ENCODE results near the gene NQO1.
"Not testable (repeated sequence)": the region's sequence is repeated elsewhere in the genome, so short reads cannot be mapped to it uniquely, and the experiment has no call there.

NQO1 gene

GRCh38 chr16:69731280-69731679 is 4.9 kb upstream of the NQO1 start:
- H3K36me3 Mint-ChIP-seq (ENCODE audit: insufficient read depth); H3K27me3 Mint-ChIP-seq; H3K9me3 Mint-ChIP-seq; H3K27ac Mint-ChIP-seq (ENCODE audit: low read depth); H3K4me3 Mint-ChIP-seq; ATAC-seq (replicated peaks; ENCODE audit: extremely low read depth, poor library complexity, severe bottlenecking); DNase-seq (ENCODE audit: low spot score in 2 of 2): not testable (repeated sequence)
- peaks cover 12% of the 10 kb centered on the region for H3K4me1 Mint-ChIP-seq

- not testable (repeated sequence) for H3K4me3 Mint-ChIP-seq; DNase-seq (ENCODE audit: low spot score in 2 of 2); H3K9me3 Mint-ChIP-seq; H3K36me3 Mint-ChIP-seq (ENCODE audit: insufficient read depth); H3K27me3 Mint-ChIP-seq; ATAC-seq (replicated peaks; ENCODE audit: extremely low read depth, poor library complexity, severe bottlenecking); H3K27ac Mint-ChIP-seq (ENCODE audit: low read depth)
- peaks cover 20% of the 10 kb centered on the region for H3K4me1 Mint-ChIP-seq
Observed at GRCh38 chr16:69729030-69729429, 2.7 kb upstream of the NQO1 start.

- ATAC-seq (replicated peaks; ENCODE audit: extremely low read depth, poor library complexity, severe bottlenecking) (no peak), DNase-seq (ENCODE audit: low spot score in 2 of 2) (no peak)
- H3K27ac Mint-ChIP-seq (ENCODE audit: low read depth), result no peak overlapping the region
- peaks cover 8% of the 10 kb centered on the region for H3K36me3 Mint-ChIP-seq (ENCODE audit: insufficient read depth)
- peaks cover 20% of the 10 kb centered on the region for H3K4me1 Mint-ChIP-seq
- no peaks in the 10 kb centered on the region for H3K9me3 Mint-ChIP-seq
- H3K27me3 Mint-ChIP-seq, result no peaks in the 10 kb centered on the region
- H3K4me3 Mint-ChIP-seq, result no peak overlapping the region
Observed at GRCh38 chr16:69727916-69728270, 1.5 kb upstream of the NQO1 start.

GRCh38 chr16:69725480-69726312 is 664 bp downstream of the NQO1 start:
- peaks cover 7% of the 10 kb centered on the region for H3K36me3 Mint-ChIP-seq (ENCODE audit: insufficient read depth)
- H3K27ac Mint-ChIP-seq (ENCODE audit: low read depth), result peak overlapping the region; percentile 92
- no peaks in the 10 kb centered on the region for H3K9me3 Mint-ChIP-seq
- DNase-seq (ENCODE audit: low spot score in 2 of 2) (no peak), ATAC-seq (replicated peaks; ENCODE audit: extremely low read depth, poor library complexity, severe bottlenecking) (no peak)
- peak overlapping the region; percentile 94 for H3K4me3 Mint-ChIP-seq
- H3K4me1 Mint-ChIP-seq, result peaks cover 20% of the 10 kb centered on the region
- no peaks in the 10 kb centered on the region for H3K27me3 Mint-ChIP-seq

- ATAC-seq (replicated peaks; ENCODE audit: extremely low read depth, poor library complexity, severe bottlenecking) (no peak), DNase-seq (ENCODE audit: low spot score in 2 of 2) (no peak)
- Mint-ChIP-seq H3K36me3 (ENCODE audit: insufficient read depth) (peaks cover 8% of the 10 kb centered on the region), H3K9me3 (no peaks in the 10 kb centered on the region), H3K27me3 (no peaks in the 10 kb centered on the region), H3K4me1 (peaks cover 20% of the 10 kb centered on the region), H3K4me3 (no peak overlapping the region), H3K27ac (ENCODE audit: low read depth) (no peak overlapping the region)
Observed at GRCh38 chr16:69724981-69725479, 1.3 kb downstream of the NQO1 start.

- DNase-seq (ENCODE audit: low spot score in 2 of 2), result no peak
- Mint-ChIP-seq H3K4me1 (peaks cover 20% of the 10 kb centered on the region), H3K36me3 (ENCODE audit: insufficient read depth) (peaks cover 8% of the 10 kb centered on the region), H3K9me3 (no peaks in the 10 kb centered on the region), H3K4me3 (no peak overlapping the region), H3K27me3 (no peaks in the 10 kb centered on the region), H3K27ac (ENCODE audit: low read depth) (no peak overlapping the region)
- ATAC-seq (replicated peaks; ENCODE audit: extremely low read depth, poor library complexity, severe bottlenecking), result no peak
Observed at GRCh38 chr16:69724414-69724873, 1.9 kb downstream of the NQO1 start.

GRCh38 chr16:69721441-69721957 is 4.9 kb downstream of the NQO1 start:
- H3K9me3 Mint-ChIP-seq, result no peaks in the 10 kb centered on the region
- no peaks in the 10 kb centered on the region for H3K27me3 Mint-ChIP-seq
- peaks cover 10% of the 10 kb centered on the region for H3K36me3 Mint-ChIP-seq (ENCODE audit: insufficient read depth)
- no peak overlapping the region for H3K4me3 Mint-ChIP-seq
- peaks cover 9% of the 10 kb centered on the region for H3K4me1 Mint-ChIP-seq
- H3K27ac Mint-ChIP-seq (ENCODE audit: low read depth), result no peak overlapping the region
- DNase-seq (ENCODE audit: low spot score in 2 of 2) (no peak), ATAC-seq (replicated peaks; ENCODE audit: extremely low read depth, poor library complexity, severe bottlenecking) (no peak)

GRCh38 chr16:69720822-69721430 is 5.4 kb downstream of the NQO1 start:
- Mint-ChIP-seq H3K4me3 (no peak overlapping the region), H3K36me3 (ENCODE audit: insufficient read depth) (peaks cover 5% of the 10 kb centered on the region), H3K9me3 (no peaks in the 10 kb centered on the region), H3K27me3 (no peaks in the 10 kb centered on the region), H3K27ac (ENCODE audit: low read depth) (no peak overlapping the region), H3K4me1 (peaks cover 4% of the 10 kb centered on the region)
- DNase-seq (ENCODE audit: low spot score in 2 of 2) (no peak), ATAC-seq (replicated peaks; ENCODE audit: extremely low read depth, poor library complexity, severe bottlenecking) (no peak)

GRCh38 chr16:69718111-69718764 is 8.1 kb downstream of the NQO1 start:
- no peaks in the 10 kb centered on the region for H3K9me3 Mint-ChIP-seq
- no peaks in the 10 kb centered on the region for H3K27me3 Mint-ChIP-seq
- no peaks in the 10 kb centered on the region for H3K4me1 Mint-ChIP-seq
- DNase-seq (ENCODE audit: low spot score in 2 of 2), result no peak
- peaks cover 4% of the 10 kb centered on the region for H3K36me3 Mint-ChIP-seq (ENCODE audit: insufficient read depth)
- no peak overlapping the region for H3K4me3 Mint-ChIP-seq
- ATAC-seq (replicated peaks; ENCODE audit: extremely low read depth, poor library complexity, severe bottlenecking), result no peak
- H3K27ac Mint-ChIP-seq (ENCODE audit: low read depth), result no peak overlapping the region

- ATAC-seq (replicated peaks; ENCODE audit: extremely low read depth, poor library complexity, severe bottlenecking) (no peak), DNase-seq (ENCODE audit: low spot score in 2 of 2) (no peak)
- no peak overlapping the region for H3K27ac Mint-ChIP-seq (ENCODE audit: low read depth)
- H3K27me3 Mint-ChIP-seq, result no peaks in the 10 kb centered on the region
- peaks cover 4% of the 10 kb centered on the region for H3K36me3 Mint-ChIP-seq (ENCODE audit: insufficient read depth)
- H3K9me3 Mint-ChIP-seq, result no peaks in the 10 kb centered on the region
- H3K4me3 Mint-ChIP-seq, result no peak overlapping the region
- H3K4me1 Mint-ChIP-seq, result no peaks in the 10 kb centered on the region
Observed at GRCh38 chr16:69717066-69717465, 9.3 kb downstream of the NQO1 start.

- Mint-ChIP-seq H3K27me3 (no peaks in the 10 kb centered on the region), H3K36me3 (ENCODE audit: insufficient read depth) (peaks cover 3% of the 10 kb centered on the region), H3K4me1 (no peaks in the 10 kb centered on the region), H3K27ac (ENCODE audit: low read depth) (no peak overlapping the region), H3K4me3 (no peak overlapping the region), H3K9me3 (no peaks in the 10 kb centered on the region)
- DNase-seq (ENCODE audit: low spot score in 2 of 2) (no peak), ATAC-seq (replicated peaks; ENCODE audit: extremely low read depth, poor library complexity, severe bottlenecking) (no peak)
Observed at GRCh38 chr16:69712914-69713581, 13.3 kb downstream of the NQO1 start.

GRCh38 chr16:69712277-69712676 is 14.1 kb downstream of the NQO1 start:
- no peaks in the 10 kb centered on the region for H3K9me3 Mint-ChIP-seq
- H3K4me1 Mint-ChIP-seq, result no peaks in the 10 kb centered on the region
- H3K4me3 Mint-ChIP-seq, result no peak overlapping the region
- DNase-seq (ENCODE audit: low spot score in 2 of 2) (no peak), ATAC-seq (replicated peaks; ENCODE audit: extremely low read depth, poor library complexity, severe bottlenecking) (no peak)
- H3K27me3 Mint-ChIP-seq, result no peaks in the 10 kb centered on the region
- no peak overlapping the region for H3K27ac Mint-ChIP-seq (ENCODE audit: low read depth)
- peaks cover 3% of the 10 kb centered on the region for H3K36me3 Mint-ChIP-seq (ENCODE audit: insufficient read depth)

Measured in central memory CD8-positive, alpha-beta T cell (primary cell).